Tibial artery (tissue), 4 donors: ENCODE results near the gene RBBP4.
"Not testable (repeated sequence)": the region's sequence is repeated elsewhere in the genome, so short reads cannot be mapped to it uniquely, and the experiment has no call there.

ENCODE experiments used
- DNase-seq, 2 donors: peaks; one replicate each; pipeline ENCODE4 v3.0.0-alpha.2; 2019
- H3K27ac ChIP-seq, 2 donors: fragments of 200-600 bp; sonication (generic) in 1 of 2; 1 replicate in 1 of 2; 2 replicates in 1 of 2; pipeline ENCODE4 v1.5.1; 2018 to 2019; ENCODE audit warnings: mild to moderate bottlenecking in 1 of 2
- H3K27me3 ChIP-seq, 2 donors: fragments of 200-600 bp; sonication (generic) in 1 of 2; one replicate each; pipeline versions ENCODE4 v1.5.1 to v1.6.0; 2016 to 2019
- H3K36me3 ChIP-seq, 3 donors: fragments of 200-600 bp; sonication (generic) in 2 of 3; one replicate each; pipeline ENCODE4 v1.5.1; 2016 to 2019; ENCODE audit warnings: mild to moderate bottlenecking in 2 of 3
- H3K4me1 ChIP-seq, 4 donors: fragments of 200-600 bp; sonication (generic) in 2 of 4; 1 replicate in 3 of 4; 2 replicates in 1 of 4; pipeline ENCODE4 v1.5.1; 2016 to 2019
- H3K4me3 ChIP-seq, 2 donors: fragments of 200-600 bp; sonication (generic) in 1 of 2; 1 replicate in 1 of 2; 2 replicates in 1 of 2; pipeline ENCODE4 v1.5.1; 2018 to 2019; ENCODE audit warnings: mild to moderate bottlenecking in 2 of 2
- H3K9me3 ChIP-seq, 3 donors: fragments of 200-600 bp; sonication (generic) in 1 of 3; one replicate each; pipeline ENCODE4 v1.5.1; 2016 to 2019
- CTCF ChIP-seq, 2 experiments: fragments of 200-600 bp in 1 of 2; fragments of 450-650 bp in 1 of 2; IDR thresholded peaks; one replicate each; pipeline ENCODE4 v1.5.1; 2017 to 2019; ENCODE audit warnings: antibody characterized with exemption in 2 of 2, mild to moderate bottlenecking in 1 of 2, moderate library complexity in 1 of 2
- intact Hi-C: fragments of 100-400 bp; cut with DNase I; formaldehyde crosslinking; loops from one replicate; pipeline ENCODE4 v1.15.0; 2023; ENCODE audit warnings: low total_unique reads

Gene RBBP4

GRCh38 chr1:32635508-32636277, 15.3 kb upstream of the RBBP4 start:
- TF ChIP-seq CTCF (IDR thresholded peaks at IDR 0.05) = no peak
- Histone ChIP-seq H3K4me3 (no peak overlapping the region), H3K27me3 (no peaks in the 10 kb centered on the region), H3K4me1 (no peaks in the 10 kb centered on the region), H3K36me3 (peaks cover 8 to 33% (median 25%) of the 10 kb centered on the region in 3 donors), H3K27ac (no peak overlapping the region), H3K9me3 (no peaks in the 10 kb centered on the region)
- DNase-seq = no peak
- intact Hi-C loops = no loop called here

- Histone ChIP-seq H3K4me3 (no peak overlapping the region), H3K9me3 (no peaks in the 10 kb centered on the region), H3K27ac (no peak overlapping the region), H3K4me1 (no peaks in the 10 kb centered on the region), H3K27me3 (no peaks in the 10 kb centered on the region), H3K36me3 (peaks cover 8 to 24% (median 23%) of the 10 kb centered on the region in 3 donors)
- no peak for TF ChIP-seq CTCF (IDR thresholded peaks at IDR 0.05)
- no peak for DNase-seq
- intact Hi-C loops = no loop called here
Measured at GRCh38 chr1:32636914-32637645, 13.9 kb upstream of the RBBP4 start.

- no peaks in the 10 kb centered on the region for H3K27me3 ChIP-seq
- no peak for DNase-seq
- no peak for TF ChIP-seq CTCF (IDR thresholded peaks at IDR 0.05)
- intact Hi-C loops = no loop called here
- no peaks in the 10 kb centered on the region for H3K9me3 ChIP-seq
- H3K36me3 ChIP-seq = peaks cover 0 to 6% (median 0%) of the 10 kb centered on the region in 3 donors
- no peak overlapping the region for H3K4me3 ChIP-seq
- H3K27ac ChIP-seq = no peak overlapping the region
- no peaks in the 10 kb centered on the region for H3K4me1 ChIP-seq
Measured at GRCh38 chr1:32639489-32640075, 11.4 kb upstream of the RBBP4 start.

- H3K4me1 ChIP-seq, H3K36me3 ChIP-seq, H3K27me3 ChIP-seq, intact Hi-C loops, H3K27ac ChIP-seq, H3K4me3 ChIP-seq, H3K9me3 ChIP-seq, DNase-seq: not testable (repeated sequence)
Measured at GRCh38 chr1:32642292-32642827, 8.6 kb upstream of the RBBP4 start.

- no peak overlapping the region for H3K4me3 ChIP-seq
- no peaks in the 10 kb centered on the region for H3K27me3 ChIP-seq
- no peaks in the 10 kb centered on the region for H3K9me3 ChIP-seq
- no peak for DNase-seq
- H3K4me1 ChIP-seq = peaks cover 0 to 21% (median 7%) of the 10 kb centered on the region in 4 donors
- no peak for TF ChIP-seq CTCF (IDR thresholded peaks at IDR 0.05)
- H3K36me3 ChIP-seq = peaks cover 0 to 9% (median 0%) of the 10 kb centered on the region in 3 donors
- H3K27ac ChIP-seq = no peak overlapping the region
- intact Hi-C loops = no loop called here
Measured at GRCh38 chr1:32644426-32644825, 6.6 kb upstream of the RBBP4 start.
